Measurements from ENCODE around the gene HCST.

Gene HCST

GRCh38 chr19:35860818-35861639, 41.3 kb upstream of the HCST start:
- no peak for DNase-seq
- ChIA-PET POLR2A (no interaction called here), CTCF (no interaction called here)
- Histone ChIP-seq H3K27ac (ENCODE audit: insufficient read depth in 1 of 2, low read depth in 1 of 2, low read length in 2 of 2, poor library complexity in 1 of 2, severe bottlenecking in 2 of 2) (no peak overlapping the region), H3K36me3 (ENCODE audit: control insufficient read depth in 4 of 4, insufficient read depth in 4 of 4, low read length in 3 of 4) (no peaks in the 10 kb centered on the region), H3K9me3 (ENCODE audit: control extremely low read depth in 1 of 5, control insufficient read depth in 4 of 5, insufficient read depth in 2 of 5, low read depth in 1 of 5, low read length in 4 of 5) (peaks cover 0 to 9% (median 0%) of the 10 kb centered on the region in 5 experiments), H3K27me3 (replicated peaks in 2 of 5; ENCODE audit: control insufficient read depth in 4 of 5, insufficient read depth in 5 of 5, low read length in 4 of 5) (peaks cover 0 to 91% (median 46%) of the 10 kb centered on the region in 5 experiments), H3K4me1 (ENCODE audit: control extremely low read depth in 1 of 4, control insufficient read depth in 4 of 4, insufficient read depth in 4 of 4, low read length in 3 of 4) (peaks cover 0 to 19% (median 13%) of the 10 kb centered on the region in 4 experiments), H3K4me3 (ENCODE audit: control insufficient read depth in 1 of 7, extremely low read depth in 1 of 7, insufficient read depth in 4 of 7, low read depth in 2 of 7, low read length in 6 of 7) (no peak overlapping the region)
- WGBS (ENCODE audit: insufficient coverage), result 14% methylated on average over 35 of the region's 55 CpGs

- Histone ChIP-seq H3K27me3 (replicated peaks in 2 of 5; ENCODE audit: control insufficient read depth in 4 of 5, insufficient read depth in 5 of 5, low read length in 4 of 5) (peaks cover 0 to 91% (median 49%) of the 10 kb centered on the region in 5 experiments), H3K4me3 (ENCODE audit: control insufficient read depth in 1 of 7, extremely low read depth in 1 of 7, insufficient read depth in 4 of 7, low read depth in 2 of 7, low read length in 6 of 7) (no peak overlapping the region), H3K4me1 (ENCODE audit: control extremely low read depth in 1 of 4, control insufficient read depth in 4 of 4, insufficient read depth in 4 of 4, low read length in 3 of 4) (peaks cover 0 to 13% (median 6%) of the 10 kb centered on the region in 4 experiments), H3K36me3 (ENCODE audit: control insufficient read depth in 4 of 4, insufficient read depth in 4 of 4, low read length in 3 of 4) (no peaks in the 10 kb centered on the region), H3K9me3 (ENCODE audit: control extremely low read depth in 1 of 5, control insufficient read depth in 4 of 5, insufficient read depth in 2 of 5, low read depth in 1 of 5, low read length in 4 of 5) (peaks cover 0 to 9% (median 0%) of the 10 kb centered on the region in 5 experiments), H3K27ac (ENCODE audit: insufficient read depth in 1 of 2, low read depth in 1 of 2, low read length in 2 of 2, poor library complexity in 1 of 2, severe bottlenecking in 2 of 2) (no peak overlapping the region)
- ChIA-PET POLR2A (no interaction called here), CTCF (no interaction called here)
- WGBS (ENCODE audit: insufficient coverage), result 47% methylated on average over 18 of the region's 19 CpGs
- DNase-seq, result no peak
These were observed 40.6 kb upstream of the HCST start for GRCh38 chr19:35861640-35862160.

GRCh38 chr19:35862528-35862927, 39.8 kb upstream of the HCST start:
- H3K36me3 ChIP-seq (ENCODE audit: control insufficient read depth in 4 of 4, insufficient read depth in 4 of 4, low read length in 3 of 4), result no peaks in the 10 kb centered on the region
- peaks cover 0 to 91% (median 51%) of the 10 kb centered on the region in 5 experiments for H3K27me3 ChIP-seq (replicated peaks in 2 of 5; ENCODE audit: control insufficient read depth in 4 of 5, insufficient read depth in 5 of 5, low read length in 4 of 5)
- no peak for DNase-seq
- no peak overlapping the region for H3K4me3 ChIP-seq (ENCODE audit: control insufficient read depth in 1 of 7, extremely low read depth in 1 of 7, insufficient read depth in 4 of 7, low read depth in 2 of 7, low read length in 6 of 7)
- no peak overlapping the region for H3K27ac ChIP-seq (ENCODE audit: insufficient read depth in 1 of 2, low read depth in 1 of 2, low read length in 2 of 2, poor library complexity in 1 of 2, severe bottlenecking in 2 of 2)
- H3K4me1 ChIP-seq (ENCODE audit: control extremely low read depth in 1 of 4, control insufficient read depth in 4 of 4, insufficient read depth in 4 of 4, low read length in 3 of 4), result peaks cover 0 to 5% (median 0%) of the 10 kb centered on the region in 4 experiments
- POLR2A ChIA-PET, result no interaction called here
- peaks cover 0 to 9% (median 0%) of the 10 kb centered on the region in 5 experiments for H3K9me3 ChIP-seq (ENCODE audit: control extremely low read depth in 1 of 5, control insufficient read depth in 4 of 5, insufficient read depth in 2 of 5, low read depth in 1 of 5, low read length in 4 of 5)
- WGBS (ENCODE audit: insufficient coverage), result 93% methylated on average over 14 of the region's 14 CpGs
- CTCF ChIA-PET, result no interaction called here

GRCh38 chr19:35863018-35863417, 39.3 kb upstream of the HCST start:
- ChIA-PET POLR2A (no interaction called here), CTCF (no interaction called here)
- Histone ChIP-seq H3K4me3 (ENCODE audit: control insufficient read depth in 1 of 7, extremely low read depth in 1 of 7, insufficient read depth in 4 of 7, low read depth in 2 of 7, low read length in 6 of 7) (no peak overlapping the region), H3K36me3 (ENCODE audit: control insufficient read depth in 4 of 4, insufficient read depth in 4 of 4, low read length in 3 of 4) (no peaks in the 10 kb centered on the region), H3K4me1 (ENCODE audit: control extremely low read depth in 1 of 4, control insufficient read depth in 4 of 4, insufficient read depth in 4 of 4, low read length in 3 of 4) (peaks cover 0 to 5% (median under 1%) of the 10 kb centered on the region in 4 experiments), H3K27ac (ENCODE audit: insufficient read depth in 1 of 2, low read depth in 1 of 2, low read length in 2 of 2, poor library complexity in 1 of 2, severe bottlenecking in 2 of 2) (no peak overlapping the region), H3K27me3 (replicated peaks in 2 of 5; ENCODE audit: control insufficient read depth in 4 of 5, insufficient read depth in 5 of 5, low read length in 4 of 5) (peaks cover 0 to 91% (median 49%) of the 10 kb centered on the region in 5 experiments), H3K9me3 (ENCODE audit: control extremely low read depth in 1 of 5, control insufficient read depth in 4 of 5, insufficient read depth in 2 of 5, low read depth in 1 of 5, low read length in 4 of 5) (peaks cover 0 to 9% (median 0%) of the 10 kb centered on the region in 5 experiments)
- no peak for DNase-seq
- 90% methylated on average over 5 of the region's 5 CpGs for WGBS (ENCODE audit: insufficient coverage)

GRCh38 chr19:35868172-35868822, 34.0 kb upstream of the HCST start, which contains the start of gene APLP1:
TSS of gene APLP1 (plus strand) at chr19:35868574. CDS start at chr19:35868637, 63 bp downstream.
- Histone ChIP-seq H3K27me3 (replicated peaks in 2 of 5; ENCODE audit: control insufficient read depth in 4 of 5, insufficient read depth in 5 of 5, low read length in 4 of 5) (peaks cover 0 to 80% (median 27%) of the 10 kb centered on the region in 5 experiments), H3K4me3 (ENCODE audit: control insufficient read depth in 1 of 7, extremely low read depth in 1 of 7, insufficient read depth in 4 of 7, low read depth in 2 of 7, low read length in 6 of 7) (peak within 1 kb of the TSS in 3 of 7 experiments; percentile 28 to 50 (median 43)), H3K9me3 (ENCODE audit: control extremely low read depth in 1 of 5, control insufficient read depth in 4 of 5, insufficient read depth in 2 of 5, low read depth in 1 of 5, low read length in 4 of 5) (no peaks in the 10 kb centered on the region), H3K27ac (ENCODE audit: insufficient read depth in 1 of 2, low read depth in 1 of 2, low read length in 2 of 2, poor library complexity in 1 of 2, severe bottlenecking in 2 of 2) (no peak within 1 kb of the TSS), H3K36me3 (ENCODE audit: control insufficient read depth in 4 of 4, insufficient read depth in 4 of 4, low read length in 3 of 4) (no peaks in the 10 kb centered on the region), H3K4me1 (ENCODE audit: control extremely low read depth in 1 of 4, control insufficient read depth in 4 of 4, insufficient read depth in 4 of 4, low read length in 3 of 4) (peaks cover 0 to 22% (median 15%) of the 10 kb centered on the region in 4 experiments)
- WGBS (ENCODE audit: insufficient coverage), result under 1% methylated on average over 37 of the region's 60 CpGs
- ChIA-PET CTCF (interaction anchor here (1.3 kb wide), 1 partner anchor 63 kb away, joined by 5 read pairs; no protein-coding TSS in a partner anchor), POLR2A (no interaction called here)
- DNase-seq, result peak in 1 of 3 donors; percentile 37

GRCh38 chr19:35868823-35869326, 33.5 kb upstream of the HCST start:
- Histone ChIP-seq H3K9me3 (ENCODE audit: control extremely low read depth in 1 of 5, control insufficient read depth in 4 of 5, insufficient read depth in 2 of 5, low read depth in 1 of 5, low read length in 4 of 5) (no peaks in the 10 kb centered on the region), H3K27me3 (replicated peaks in 2 of 5; ENCODE audit: control insufficient read depth in 4 of 5, insufficient read depth in 5 of 5, low read length in 4 of 5) (peaks cover 0 to 79% (median 27%) of the 10 kb centered on the region in 5 experiments), H3K4me3 (ENCODE audit: control insufficient read depth in 1 of 7, extremely low read depth in 1 of 7, insufficient read depth in 4 of 7, low read depth in 2 of 7, low read length in 6 of 7) (peak overlapping the region in 3 of 7 experiments; percentile 28 to 50 (median 43)), H3K27ac (ENCODE audit: insufficient read depth in 1 of 2, low read depth in 1 of 2, low read length in 2 of 2, poor library complexity in 1 of 2, severe bottlenecking in 2 of 2) (no peak overlapping the region), H3K4me1 (ENCODE audit: control extremely low read depth in 1 of 4, control insufficient read depth in 4 of 4, insufficient read depth in 4 of 4, low read length in 3 of 4) (peaks cover 0 to 22% (median 15%) of the 10 kb centered on the region in 4 experiments), H3K36me3 (ENCODE audit: control insufficient read depth in 4 of 4, insufficient read depth in 4 of 4, low read length in 3 of 4) (no peaks in the 10 kb centered on the region)
- CTCF ChIA-PET, result interaction anchor here (1.3 kb wide), 1 partner anchor 62 kb away, joined by 5 read pairs; no protein-coding TSS in a partner anchor
- POLR2A ChIA-PET, result no interaction called here
- WGBS (ENCODE audit: insufficient coverage), result 2% methylated on average over 8 of the region's 15 CpGs
- DNase-seq, result no peak
